HG03342 (cell line): ENCODE data around the gene BLOC1S1.

ENCODE experiments used
- ATAC-seq: cut with Tn5 transposase; IDR thresholded peaks from one replicate; pipeline ENCODE4 v1.9.1; 2021; ENCODE audit warnings: mild to moderate bottlenecking, moderate library complexity; ENCODE audit not compliant: unreplicated experiment

BLOC1S1 gene

GRCh38 chr12:55708695-55709233, 7.1 kb upstream of the BLOC1S1 start:
- no peak for ATAC-seq

GRCh38 chr12:55711786-55712553, 3.9 kb upstream of the BLOC1S1 start:
- no peak for ATAC-seq

- no peak for ATAC-seq
Measured at GRCh38 chr12:55712700-55713415, 3.0 kb upstream of the BLOC1S1 start.

GRCh38 chr12:55713721-55714120, 2.1 kb upstream of the BLOC1S1 start:
- ATAC-seq = no peak

- ATAC-seq = no peak
Measured at GRCh38 chr12:55715169-55715764, 579 bp upstream of the BLOC1S1 start.

- ATAC-seq = peak; percentile 26
Measured at GRCh38 chr12:55716582-55716957, 724 bp downstream of the BLOC1S1 start.

GRCh38 chr12:55717011-55718007, 1.5 kb downstream of the BLOC1S1 start:
- ATAC-seq = no peak

GRCh38 chr12:55718015-55718414, 2.2 kb downstream of the BLOC1S1 start:
- no peak for ATAC-seq

GRCh38 chr12:55718624-55719275, 2.9 kb downstream of the BLOC1S1 start:
- ATAC-seq = no peak

- ATAC-seq = no peak
Measured at GRCh38 chr12:55719371-55719770, 3.5 kb downstream of the BLOC1S1 start.

- no peak for ATAC-seq
Measured at GRCh38 chr12:55720071-55720564, 4.3 kb downstream of the BLOC1S1 start, which contains the start of gene RDH5. Gene RDH5 (plus strand): TSS chr12:55720393. CDS start chr12:55721185, 792 bp downstream.

- no peak for ATAC-seq
Measured at GRCh38 chr12:55720894-55721444, 5.1 kb downstream of the BLOC1S1 start.

- ATAC-seq = no peak
Measured at GRCh38 chr12:55721601-55722213, 5.9 kb downstream of the BLOC1S1 start.

- no peak for ATAC-seq
Measured at GRCh38 chr12:55722948-55723347, 7.1 kb downstream of the BLOC1S1 start.

- ATAC-seq = no peak
Measured at GRCh38 chr12:55723516-55724225, 7.8 kb downstream of the BLOC1S1 start.

- ATAC-seq = peak; percentile 32
Measured at GRCh38 chr12:55724226-55724939, 8.5 kb downstream of the BLOC1S1 start.

- ATAC-seq = no peak
Measured at GRCh38 chr12:55724940-55725309, 9.1 kb downstream of the BLOC1S1 start.

GRCh38 chr12:55725556-55725955, 9.7 kb downstream of the BLOC1S1 start:
- no peak for ATAC-seq
